Activated T-helper 9 cell treated with anti-CD3 and anti-CD28 coated beads, Interleukin-2, amount 50 U/mL, for 16 hours (primary cell): ENCODE measurements around the gene STMP1.

Experiments used
- DNase-seq: peaks from one replicate; pipeline ENCODE4 v3.0.0-alpha.2; 2020; ENCODE audit warnings: low read depth

Gene STMP1

DNA sequence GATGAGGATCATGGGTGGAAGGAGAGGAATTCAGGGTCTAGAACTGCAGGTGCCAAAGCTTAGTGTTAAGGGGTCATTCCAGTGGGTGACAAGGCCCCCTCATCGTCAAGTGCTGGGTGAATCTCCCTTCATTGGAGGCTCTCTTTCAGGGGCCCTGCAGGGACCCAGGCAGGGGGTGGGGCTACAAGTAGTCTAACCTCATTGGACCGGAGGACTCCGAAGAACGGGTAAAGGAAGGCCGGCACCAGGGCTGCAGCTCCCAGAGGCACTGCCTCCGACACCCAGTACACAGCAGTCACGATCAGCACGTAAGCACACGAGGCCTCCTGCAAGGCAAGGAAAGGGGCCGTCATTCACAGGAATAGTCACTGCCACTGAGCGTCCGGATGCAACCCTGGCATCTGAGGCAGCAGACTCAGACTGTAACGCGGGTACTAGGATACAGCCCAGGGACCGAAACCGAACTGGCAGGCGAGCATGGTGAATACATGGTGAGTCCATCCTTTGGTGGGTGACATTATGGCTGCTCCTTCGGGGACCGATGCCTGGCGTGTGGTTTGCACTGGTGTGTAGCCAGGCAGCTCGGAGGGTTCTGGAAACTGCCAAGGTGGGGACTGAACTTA is 59.0 kb downstream of the STMP1 start:
- no peak for DNase-seq

DNA sequence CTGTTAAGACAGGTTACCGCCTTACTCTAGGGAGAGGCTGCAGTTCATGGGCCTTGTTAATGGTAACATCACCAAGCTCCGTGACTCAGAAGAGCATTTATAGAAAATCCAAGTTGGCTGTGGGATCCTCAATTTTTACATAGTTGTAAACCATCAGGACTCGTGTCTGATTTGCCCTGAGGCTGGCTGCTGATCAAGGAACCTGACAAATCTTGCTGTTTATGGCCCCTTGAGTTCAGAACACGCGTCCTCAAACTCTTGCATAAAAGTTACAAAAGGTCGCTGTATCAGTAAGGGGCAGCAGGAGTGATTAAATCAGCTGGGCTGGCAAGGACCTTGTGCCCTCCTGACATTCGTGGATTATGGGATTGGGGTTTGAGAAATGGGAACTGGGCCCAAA is 61.1 kb downstream of the STMP1 start:
- no peak for DNase-seq
